OCI-LY3 (cell line): ENCODE measurements around the gene TRERF1.

Source experiments
- H2AFZ ChIP-seq: fragments of 200-600, 300-600 bp; shearing (Covaris generic); 2 replicates; pipeline ENCODE4 v1.6.0; 2014; ENCODE audit warnings: antibody characterized with exemption, low read depth, low read length
- H3K27ac ChIP-seq: fragments of 200-600, 300-600 bp; sonication (generic); 2 replicates; pipeline ENCODE4 v1.5.1; 2014; ENCODE audit warnings: mild to moderate bottlenecking, low read length, moderate library complexity, mixed read lengths
- H3K27me3 ChIP-seq: fragments of 200-600, 300-600 bp; sonication (generic); 2 replicates; pipeline ENCODE4 v1.6.1; 2014; ENCODE audit warnings: low read depth, low read length, mixed read lengths
- H3K36me3 ChIP-seq: fragments of 200-600, 300-600 bp; sonication (generic); replicated peaks from 2 replicates; pipeline ENCODE3; 2014; ENCODE audit warnings: low read depth, low read length, mixed read lengths
- H3K4me1 ChIP-seq: fragments of 300-600, 200-600 bp; sonication (generic); 2 replicates; pipeline ENCODE4 v1.6.1; 2014; ENCODE audit warnings: low read length, mixed read lengths
- H3K4me2 ChIP-seq: fragments of 200-600, 300-600 bp; sonication (generic); 2 replicates; pipeline ENCODE4 v1.6.1; 2014; ENCODE audit warnings: low read length, mixed read lengths
- H3K4me3 ChIP-seq: fragments of 300-600, 200-600 bp; sonication (generic); 2 replicates; pipeline ENCODE4 v1.5.1; 2014; ENCODE audit warnings: antibody characterized with exemption, mild to moderate bottlenecking, low read length, moderate library complexity
- H3K79me2 ChIP-seq: fragments of 300-600, 200-600 bp; shearing (Covaris generic); 2 replicates; pipeline ENCODE4 v1.6.1; 2014; ENCODE audit warnings: mild to moderate bottlenecking, low read length, mixed read lengths
- H3K9ac ChIP-seq: fragments of 300-600, 200-600 bp; shearing (Covaris generic); 2 replicates; pipeline ENCODE4 v1.6.0; 2014; ENCODE audit warnings: mild to moderate bottlenecking, low read length, moderate library complexity
- H3K9me3 ChIP-seq: fragments of 200-600, 300-600 bp; shearing (Covaris generic); 2 replicates; pipeline ENCODE4 v1.6.1; 2014; ENCODE audit warnings: low read length, mixed read lengths; ENCODE audit not compliant: insufficient read depth
- H4K20me1 ChIP-seq: fragments of 200-600, 300-600 bp; sonication (generic); 2 replicates; pipeline ENCODE4 v1.6.1; 2016; ENCODE audit warnings: low read length, mixed read lengths; ENCODE audit not compliant: insufficient read depth
- EZH2phosphoT487 ChIP-seq: fragments of 200-600 bp; shearing (Covaris generic); IDR thresholded peaks from 2 replicates; pipeline ENCODE4 v1.6.1; 2018; ENCODE audit warnings: antibody characterized with exemption, mixed run types, low read depth
- TF ChIP-seq, protein P1 (sequence below): fragments of 200-600, 300-600 bp; sonication (generic); IDR thresholded peaks from 2 replicates; pipeline ENCODE4 v1.5.1; 2014; ENCODE audit warnings: antibody characterized with exemption, low read length, low read depth

TRERF1 gene

DNA sequence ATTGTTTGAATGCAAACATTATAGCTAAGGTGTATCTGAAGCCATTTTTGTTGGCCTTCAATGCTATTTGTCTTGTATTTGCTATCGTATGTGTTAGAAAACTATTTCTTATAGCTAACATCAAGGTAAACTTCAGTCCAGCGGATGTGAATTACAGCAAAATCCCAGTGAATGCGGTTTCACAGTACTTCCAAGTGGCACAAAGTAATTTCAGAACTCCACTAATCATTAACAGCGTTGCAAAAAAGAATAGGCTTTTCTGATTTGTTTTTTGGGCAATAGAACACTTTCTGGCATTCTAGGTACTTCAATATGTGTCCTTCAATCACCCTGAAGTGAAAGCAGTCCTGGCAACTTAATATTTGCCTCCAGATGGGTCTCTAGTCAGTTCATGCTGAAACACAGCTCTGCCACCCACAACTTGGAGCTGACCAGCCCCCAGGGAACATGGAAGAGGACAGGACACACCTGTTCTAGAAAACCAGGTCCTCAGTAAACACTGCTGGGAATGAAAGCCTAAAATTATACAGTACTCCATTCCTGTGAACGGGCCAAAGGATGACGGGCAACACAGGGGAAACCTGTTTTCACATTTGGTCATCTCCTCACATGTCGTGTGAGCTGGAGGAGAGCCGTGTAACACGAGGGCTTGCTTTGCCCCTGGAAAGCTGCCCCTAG, 224.4 kb downstream of the TRERF1 start:
- Histone ChIP-seq H4K20me1 (no peaks in the 10 kb centered on the region), H3K4me3 (no peak overlapping the region), H3K79me2 (no peaks in the 10 kb centered on the region), H3K4me1 (peaks cover 54% of the 10 kb centered on the region), H3K9ac (no peak overlapping the region; the same call in 1 of the 2 replicates), H3K27me3 (no peaks in the 10 kb centered on the region), H3K36me3 (peaks cover 27% of the 10 kb centered on the region), H2AFZ (no peak overlapping the region), H3K27ac (peak overlapping the region; percentile 16), H3K9me3 (no peaks in the 10 kb centered on the region), H3K4me2 (peak overlapping the region; percentile 18)
- TF ChIP-seq, protein P1, sequence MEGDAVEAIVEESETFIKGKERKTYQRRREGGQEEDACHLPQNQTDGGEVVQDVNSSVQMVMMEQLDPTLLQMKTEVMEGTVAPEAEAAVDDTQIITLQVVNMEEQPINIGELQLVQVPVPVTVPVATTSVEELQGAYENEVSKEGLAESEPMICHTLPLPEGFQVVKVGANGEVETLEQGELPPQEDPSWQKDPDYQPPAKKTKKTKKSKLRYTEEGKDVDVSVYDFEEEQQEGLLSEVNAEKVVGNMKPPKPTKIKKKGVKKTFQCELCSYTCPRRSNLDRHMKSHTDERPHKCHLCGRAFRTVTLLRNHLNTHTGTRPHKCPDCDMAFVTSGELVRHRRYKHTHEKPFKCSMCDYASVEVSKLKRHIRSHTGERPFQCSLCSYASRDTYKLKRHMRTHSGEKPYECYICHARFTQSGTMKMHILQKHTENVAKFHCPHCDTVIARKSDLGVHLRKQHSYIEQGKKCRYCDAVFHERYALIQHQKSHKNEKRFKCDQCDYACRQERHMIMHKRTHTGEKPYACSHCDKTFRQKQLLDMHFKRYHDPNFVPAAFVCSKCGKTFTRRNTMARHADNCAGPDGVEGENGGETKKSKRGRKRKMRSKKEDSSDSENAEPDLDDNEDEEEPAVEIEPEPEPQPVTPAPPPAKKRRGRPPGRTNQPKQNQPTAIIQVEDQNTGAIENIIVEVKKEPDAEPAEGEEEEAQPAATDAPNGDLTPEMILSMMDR, result no peak
- no peak for TF ChIP-seq EZH2phosphoT487

DNA sequence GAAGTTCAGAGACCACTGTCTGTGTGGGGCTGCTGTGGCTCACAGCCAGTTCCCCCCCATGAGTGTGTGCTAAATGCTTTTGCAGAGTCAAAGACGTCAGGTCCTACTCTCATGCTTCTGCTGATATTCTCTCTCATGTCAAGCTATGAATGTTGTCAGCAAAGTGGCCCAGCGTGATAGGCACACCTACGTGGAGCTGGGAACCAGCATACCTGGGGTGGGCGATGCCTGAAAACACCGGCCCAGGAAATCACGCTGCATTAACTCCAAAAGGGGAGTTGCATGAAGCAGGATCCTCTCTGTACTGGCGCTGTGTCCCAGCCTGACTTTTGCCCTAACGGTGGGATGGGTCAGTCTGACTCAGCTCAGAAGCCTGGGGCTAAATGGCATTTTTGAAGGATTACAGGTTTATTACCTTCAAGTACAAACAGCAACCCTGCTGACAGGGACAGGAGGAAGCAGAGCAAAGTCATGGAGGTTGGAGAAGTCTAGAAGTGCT, 225.0 kb downstream of the TRERF1 start:
- Histone ChIP-seq H3K9ac (peak overlapping the region; percentile 74; the same call in 1 of the 2 replicates), H3K4me3 (no peak overlapping the region), H3K27ac (peak overlapping the region; percentile 16), H3K27me3 (no peaks in the 10 kb centered on the region), H4K20me1 (no peaks in the 10 kb centered on the region), H2AFZ (no peak overlapping the region), H3K79me2 (no peaks in the 10 kb centered on the region), H3K9me3 (no peaks in the 10 kb centered on the region), H3K36me3 (peaks cover 23% of the 10 kb centered on the region), H3K4me1 (peaks cover 59% of the 10 kb centered on the region), H3K4me2 (peak overlapping the region; percentile 18)
- no peak for TF ChIP-seq EZH2phosphoT487
- TF ChIP-seq, protein P1, result no peak

DNA sequence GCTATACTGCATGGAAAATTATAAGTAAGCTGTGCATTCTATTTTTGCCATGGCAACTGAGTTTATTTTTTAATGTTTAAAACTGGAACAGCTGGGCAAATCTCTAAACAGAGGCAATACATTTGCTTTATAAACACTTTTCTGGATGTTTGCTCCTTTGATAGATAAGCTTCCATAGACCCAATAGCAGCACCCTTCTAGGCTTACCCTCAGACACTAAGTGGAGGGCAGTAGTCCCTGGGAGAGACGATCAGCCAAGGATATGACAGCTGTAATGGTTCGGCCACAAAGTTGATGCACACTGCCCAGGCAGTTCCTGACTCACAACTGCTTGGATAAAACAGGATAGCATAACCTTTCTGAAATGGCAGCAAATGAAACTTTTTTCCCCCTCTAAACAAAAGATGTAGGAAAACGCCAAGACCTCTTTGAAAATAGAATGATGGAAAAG, 225.5 kb downstream of the TRERF1 start:
- H3K79me2 ChIP-seq, result no peaks in the 10 kb centered on the region
- no peaks in the 10 kb centered on the region for H4K20me1 ChIP-seq
- TF ChIP-seq, protein P1, result no peak
- no peak for TF ChIP-seq EZH2phosphoT487
- H3K27ac ChIP-seq, result peak overlapping the region; percentile 91
- H3K9me3 ChIP-seq, result no peaks in the 10 kb centered on the region
- H3K36me3 ChIP-seq, result peaks cover 19% of the 10 kb centered on the region
- peaks cover 64% of the 10 kb centered on the region for H3K4me1 ChIP-seq
- H3K27me3 ChIP-seq, result no peaks in the 10 kb centered on the region
- no peak overlapping the region for H2AFZ ChIP-seq
- peak overlapping the region; percentile 74; the same call in 1 of the 2 replicates for H3K9ac ChIP-seq
- no peak overlapping the region for H3K4me3 ChIP-seq
- H3K4me2 ChIP-seq, result peak overlapping the region; percentile 85; the same call in 1 of the 2 replicates

DNA sequence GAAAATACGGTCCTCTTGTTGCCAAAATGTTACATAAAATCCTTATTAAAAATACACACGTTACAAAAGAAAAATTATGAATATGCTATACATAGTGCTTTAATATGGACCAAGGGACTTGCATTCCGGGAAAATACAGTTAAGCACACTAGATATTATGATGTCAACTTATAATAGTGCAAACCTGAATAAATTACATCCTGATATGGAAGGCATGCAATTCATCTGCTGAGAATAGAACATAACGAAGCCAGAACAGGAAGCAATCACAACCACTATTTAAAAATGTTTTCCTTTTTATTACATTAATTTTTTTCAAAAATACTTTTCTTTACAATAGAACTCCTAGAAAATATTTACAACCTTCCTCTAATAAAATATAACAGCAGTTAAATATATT, 226.3 kb downstream of the TRERF1 start:
- Histone ChIP-seq H3K4me3 (peak overlapping the region; percentile 71), H3K79me2 (no peaks in the 10 kb centered on the region), H3K4me1 (peaks cover 72% of the 10 kb centered on the region), H2AFZ (no peak overlapping the region), H3K9ac (peak overlapping the region; percentile 74), H4K20me1 (no peaks in the 10 kb centered on the region), H3K27me3 (no peaks in the 10 kb centered on the region), H3K36me3 (peaks cover 15% of the 10 kb centered on the region), H3K4me2 (peak overlapping the region; percentile 85), H3K27ac (peak overlapping the region; percentile 91), H3K9me3 (no peaks in the 10 kb centered on the region)
- no peak for TF ChIP-seq EZH2phosphoT487
- TF ChIP-seq, protein P1, result no peak
